T47D (cell line): ENCODE results near the gene MYOCD.
A peak's percentile ranks its signal among the peaks of the same experiment; 100 is the strongest.

ENCODE experiments used
- DNase-seq, 2 experiments: peaks; one replicate each; pipeline versions ENCODE4 v3.0.0 to v3.0.0-alpha.2; 2011 to 2012; ENCODE audit warnings: low read depth in 1 of 2, low spot score in 1 of 2
- JUND ChIP-seq: IDR thresholded peaks from 2 replicates; pipeline ENCODE4 v1.6.1; 2012; ENCODE audit warnings: low read depth
- in situ Hi-C: cut with HindIII; loops from 2 replicates; pipeline ENCODE4 v1.10.0; 2016; ENCODE audit warnings: low sequenced_read_pairs, low pct_unique_long_range_greater_than_20kb

The MYOCD gene, protein sequence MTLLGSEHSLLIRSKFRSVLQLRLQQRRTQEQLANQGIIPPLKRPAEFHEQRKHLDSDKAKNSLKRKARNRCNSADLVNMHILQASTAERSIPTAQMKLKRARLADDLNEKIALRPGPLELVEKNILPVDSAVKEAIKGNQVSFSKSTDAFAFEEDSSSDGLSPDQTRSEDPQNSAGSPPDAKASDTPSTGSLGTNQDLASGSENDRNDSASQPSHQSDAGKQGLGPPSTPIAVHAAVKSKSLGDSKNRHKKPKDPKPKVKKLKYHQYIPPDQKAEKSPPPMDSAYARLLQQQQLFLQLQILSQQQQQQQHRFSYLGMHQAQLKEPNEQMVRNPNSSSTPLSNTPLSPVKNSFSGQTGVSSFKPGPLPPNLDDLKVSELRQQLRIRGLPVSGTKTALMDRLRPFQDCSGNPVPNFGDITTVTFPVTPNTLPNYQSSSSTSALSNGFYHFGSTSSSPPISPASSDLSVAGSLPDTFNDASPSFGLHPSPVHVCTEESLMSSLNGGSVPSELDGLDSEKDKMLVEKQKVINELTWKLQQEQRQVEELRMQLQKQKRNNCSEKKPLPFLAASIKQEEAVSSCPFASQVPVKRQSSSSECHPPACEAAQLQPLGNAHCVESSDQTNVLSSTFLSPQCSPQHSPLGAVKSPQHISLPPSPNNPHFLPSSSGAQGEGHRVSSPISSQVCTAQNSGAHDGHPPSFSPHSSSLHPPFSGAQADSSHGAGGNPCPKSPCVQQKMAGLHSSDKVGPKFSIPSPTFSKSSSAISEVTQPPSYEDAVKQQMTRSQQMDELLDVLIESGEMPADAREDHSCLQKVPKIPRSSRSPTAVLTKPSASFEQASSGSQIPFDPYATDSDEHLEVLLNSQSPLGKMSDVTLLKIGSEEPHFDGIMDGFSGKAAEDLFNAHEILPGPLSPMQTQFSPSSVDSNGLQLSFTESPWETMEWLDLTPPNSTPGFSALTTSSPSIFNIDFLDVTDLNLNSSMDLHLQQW

DNA sequence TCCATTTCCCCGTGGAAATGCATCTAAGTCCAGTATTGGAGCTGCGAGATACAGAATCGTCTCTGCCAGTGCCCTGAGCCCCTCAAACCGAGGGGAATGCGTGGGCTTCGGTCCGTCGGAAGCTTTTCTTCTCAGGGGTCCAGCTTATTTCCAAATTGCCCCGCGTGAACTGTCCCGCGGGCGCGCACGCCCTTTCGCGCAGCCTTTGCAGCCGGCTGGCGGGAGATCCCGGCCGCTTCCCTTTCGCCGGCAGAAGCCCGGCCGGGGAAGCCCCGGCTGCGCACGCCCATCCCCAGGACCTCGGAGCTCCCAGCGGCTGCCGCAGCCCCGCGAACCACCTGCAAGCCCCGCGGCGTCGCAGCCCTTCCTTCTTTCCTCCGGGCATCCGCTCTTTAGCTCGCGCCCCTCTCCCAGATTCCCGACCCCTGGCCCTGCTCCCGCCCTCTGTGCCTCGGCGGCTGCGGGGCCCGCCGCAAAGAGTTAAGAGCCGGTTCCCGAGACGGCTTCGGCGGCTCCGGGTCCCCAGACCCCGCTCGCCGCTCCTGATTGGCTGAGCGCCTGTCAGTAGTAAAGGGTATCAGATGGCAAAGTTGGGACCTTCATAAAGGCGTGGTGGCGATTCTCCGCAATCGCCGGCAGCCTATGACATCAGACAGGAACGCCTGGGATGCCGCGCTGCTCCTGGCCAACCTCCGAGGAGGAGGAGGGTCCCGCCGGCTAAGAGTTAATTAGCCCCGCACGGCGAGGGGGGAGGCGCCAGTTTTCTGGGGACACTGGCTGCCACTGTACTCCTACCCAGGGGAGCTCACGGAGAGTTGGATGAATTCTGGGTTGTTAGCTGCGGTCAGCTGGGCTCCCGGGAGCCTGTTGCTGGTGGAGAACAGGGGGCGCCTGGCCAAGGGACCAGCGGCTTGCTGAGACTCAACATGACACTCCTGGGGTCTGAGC lies at the start of gene MYOCD:
Gene MYOCD (plus strand): TSS at position 628 of the 948 bp plus-strand sequence. CDS start 299 bp downstream, at position 927.
- no peak for TF ChIP-seq JUND
- no peak for DNase-seq
- in situ Hi-C loops = no loop called here

DNA sequence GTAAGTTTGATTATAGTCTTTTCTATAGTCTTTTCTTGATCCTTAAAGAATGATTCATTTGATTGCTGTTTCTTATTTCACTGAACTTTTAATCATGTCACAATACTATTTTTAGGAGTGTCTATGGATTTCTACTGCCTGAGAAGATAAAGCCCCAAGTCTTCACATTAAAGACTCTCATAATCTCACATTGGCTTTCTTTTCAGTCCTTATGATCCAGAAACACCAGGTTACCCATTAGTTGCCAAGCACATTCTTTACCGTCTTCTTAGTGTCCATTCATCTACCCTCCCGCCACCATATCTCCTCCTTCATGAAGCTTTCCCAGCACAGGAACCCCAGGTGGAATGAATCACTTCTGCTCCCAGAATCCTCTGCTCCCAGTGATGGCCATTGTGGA lies 49.5 kb upstream of the MYOCD start:
- DNase-seq = no peak
- in situ Hi-C loops = no loop called here
- TF ChIP-seq JUND = no peak

DNA sequence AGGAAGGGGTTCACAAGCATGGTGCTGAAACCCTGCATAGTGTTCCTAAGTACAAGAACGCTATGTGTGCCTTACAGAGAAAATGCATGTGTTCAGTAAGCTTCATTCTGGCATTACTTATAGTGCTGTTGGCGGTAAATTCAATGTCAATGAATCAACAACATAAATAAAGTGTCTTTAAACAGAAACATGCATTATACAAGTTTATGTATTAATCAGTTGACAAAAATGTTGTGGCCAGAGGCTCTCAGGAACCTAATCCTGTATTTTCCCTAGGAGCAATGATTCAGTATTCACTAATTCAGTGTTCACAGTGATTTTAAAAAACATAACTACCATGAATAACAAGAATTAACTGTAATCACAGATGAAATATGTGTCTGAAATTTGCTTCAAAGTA lies 47.1 kb upstream of the MYOCD start:
- DNase-seq = no peak
- in situ Hi-C loops = no loop called here
- no peak for TF ChIP-seq JUND

DNA sequence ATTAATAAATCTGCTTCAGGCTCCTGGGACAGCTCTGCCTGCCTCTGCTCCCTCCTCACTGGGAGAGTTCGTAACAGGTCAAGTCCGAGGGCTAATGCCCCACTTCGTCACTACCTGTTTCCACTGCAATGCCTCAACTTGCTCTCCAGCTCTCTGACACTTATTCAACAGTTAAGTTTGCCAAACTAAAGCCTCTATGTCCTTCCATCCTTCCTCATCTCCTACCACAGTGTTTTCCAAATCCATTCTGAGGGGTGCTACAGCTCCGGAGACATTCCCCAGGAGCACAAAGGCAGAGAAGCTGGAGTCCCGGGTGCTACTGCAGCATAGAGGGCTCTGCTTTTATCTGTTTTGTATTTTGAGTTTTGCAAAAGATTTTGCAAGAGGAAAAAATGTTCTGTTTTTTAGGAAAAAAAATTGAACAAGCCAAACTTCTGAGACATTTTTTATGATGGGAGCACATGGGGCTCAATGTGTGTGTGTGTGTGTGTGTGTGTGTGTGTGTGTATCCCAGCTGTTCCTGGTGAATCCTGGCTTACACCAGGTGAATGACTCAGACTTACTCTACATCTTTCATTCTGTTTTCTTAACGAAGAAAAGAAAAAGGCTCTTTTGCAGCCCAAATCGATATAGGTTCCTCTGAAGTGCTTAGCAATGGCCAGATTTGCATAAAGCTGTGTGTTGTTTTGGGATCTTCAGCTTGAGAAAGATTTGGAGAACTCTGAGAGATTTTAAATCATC lies 46.1 kb upstream of the MYOCD start:
- TF ChIP-seq JUND = no peak
- in situ Hi-C loops = no loop called here
- DNase-seq = no peak

DNA sequence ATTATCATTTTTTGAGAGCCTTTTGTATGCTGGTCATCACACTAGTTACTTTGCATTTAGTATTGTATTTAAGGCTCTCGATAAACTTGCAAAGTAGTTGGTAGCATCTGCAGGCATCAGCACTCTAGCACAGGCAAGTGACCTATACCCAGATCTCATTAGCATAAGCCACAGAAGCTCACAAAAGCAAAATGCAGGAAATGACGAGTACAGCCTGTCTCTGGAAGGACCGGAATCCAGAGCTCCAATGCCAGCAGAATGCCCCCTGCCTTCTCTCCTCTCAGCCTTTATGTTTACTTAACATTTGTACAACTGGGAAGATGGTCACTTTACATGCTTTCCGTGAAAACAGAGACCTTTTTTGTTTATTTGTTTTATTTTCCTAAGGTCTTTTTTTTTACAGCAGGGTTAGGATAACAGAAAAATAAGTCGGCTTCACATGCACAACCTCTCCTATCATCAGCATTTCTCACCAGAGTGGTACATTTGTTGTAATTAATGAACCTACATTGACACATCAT lies 45.4 kb upstream of the MYOCD start:
- DNase-seq = no peak
- in situ Hi-C loops = no loop called here

DNA sequence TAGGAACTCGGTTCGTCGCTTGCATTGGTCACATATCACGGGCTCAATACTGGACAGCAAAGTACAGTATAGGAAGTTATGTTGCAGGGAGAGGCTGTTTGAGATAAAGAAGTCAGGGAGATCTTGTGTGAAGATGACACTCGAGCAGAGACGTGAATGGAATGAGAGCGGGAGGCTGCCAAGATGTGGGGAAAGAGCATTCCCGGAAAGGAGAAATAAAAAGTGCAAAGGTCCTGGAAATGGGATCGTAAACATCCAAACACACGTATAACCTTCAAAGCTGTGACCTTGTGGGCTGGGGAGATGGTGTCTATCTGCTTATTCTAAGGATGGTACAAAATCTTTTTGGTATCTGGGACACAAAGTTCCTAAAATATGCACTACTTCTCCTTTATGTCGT lies 43.0 kb upstream of the MYOCD start:
- TF ChIP-seq JUND = no peak
- in situ Hi-C loops = no loop called here
- no peak for DNase-seq

More for the DNA sequence above, 45.4 kb upstream of the MYOCD start:
- no peak for TF ChIP-seq JUND

DNA sequence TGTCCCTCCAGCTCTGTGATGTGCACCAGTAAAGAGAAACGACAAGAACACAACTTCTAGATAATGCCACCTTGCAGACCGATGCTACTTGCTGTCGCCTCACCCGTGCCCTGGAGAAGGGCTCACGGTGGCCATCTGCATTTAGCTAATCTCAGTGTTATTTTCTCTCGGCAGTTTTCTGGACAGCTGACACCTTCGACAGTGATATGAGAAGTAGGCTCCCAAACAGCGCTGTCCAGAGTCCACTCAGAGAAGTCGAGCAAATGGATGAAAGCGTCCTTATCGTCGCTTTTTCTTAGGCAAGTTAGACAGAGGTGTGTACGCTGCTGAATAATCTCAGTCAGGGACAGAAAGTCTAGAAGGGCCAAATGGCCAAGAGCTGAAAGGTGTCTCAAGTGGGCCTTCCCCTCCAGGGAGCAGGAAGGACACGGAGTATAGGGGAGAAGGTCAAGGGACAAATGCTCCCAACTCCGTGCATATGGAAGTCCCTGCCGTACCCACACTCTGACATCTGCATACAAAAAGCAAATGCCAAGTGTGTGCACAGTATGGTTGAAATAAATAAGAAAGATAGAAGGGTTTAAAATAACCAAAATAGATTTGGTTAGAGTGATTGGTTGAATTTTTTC lies 42.4 kb upstream of the MYOCD start:
- in situ Hi-C loops = no loop called here
- DNase-seq = no peak
- TF ChIP-seq JUND = no peak

DNA sequence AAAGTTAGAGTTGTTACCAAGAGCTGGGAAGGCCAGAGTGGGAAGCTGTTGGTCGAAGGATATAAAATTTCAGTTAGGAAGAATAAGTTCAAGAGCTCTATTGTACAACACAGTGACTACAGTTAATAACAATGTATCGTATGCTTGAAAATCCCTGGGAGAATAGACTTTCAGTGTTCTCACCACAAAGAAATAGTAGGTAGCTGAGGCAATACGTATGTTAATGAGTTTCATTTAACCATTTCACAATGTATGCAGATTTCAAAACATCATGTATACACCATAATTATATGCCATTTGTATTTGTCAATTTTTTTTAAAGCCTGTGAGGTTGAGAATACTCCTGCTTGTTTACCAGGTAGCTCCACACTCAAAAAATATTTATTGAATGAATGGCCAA lies 41.5 kb upstream of the MYOCD start:
- TF ChIP-seq JUND = no peak
- DNase-seq = no peak
- in situ Hi-C loops = no loop called here

DNA sequence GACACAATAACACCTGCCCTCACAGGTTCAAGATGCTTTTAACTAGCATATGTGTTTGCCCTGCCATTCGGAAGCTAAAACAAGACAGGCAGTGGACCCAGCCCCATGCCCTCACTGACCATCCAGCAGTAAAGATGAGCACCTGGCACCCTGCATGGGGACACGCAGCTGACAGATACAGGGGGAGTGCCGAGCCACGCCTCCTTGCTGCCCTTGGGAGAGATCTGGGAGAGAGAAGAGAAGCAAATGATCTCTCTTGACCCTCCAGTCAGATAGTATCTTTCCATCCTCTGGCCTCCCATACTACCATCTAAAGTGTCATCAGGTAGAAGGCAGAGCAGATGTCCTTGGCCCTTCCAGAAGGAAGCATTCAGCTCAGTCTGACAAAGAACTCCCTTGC lies 40.6 kb upstream of the MYOCD start:
- in situ Hi-C loops = no loop called here

DNA sequence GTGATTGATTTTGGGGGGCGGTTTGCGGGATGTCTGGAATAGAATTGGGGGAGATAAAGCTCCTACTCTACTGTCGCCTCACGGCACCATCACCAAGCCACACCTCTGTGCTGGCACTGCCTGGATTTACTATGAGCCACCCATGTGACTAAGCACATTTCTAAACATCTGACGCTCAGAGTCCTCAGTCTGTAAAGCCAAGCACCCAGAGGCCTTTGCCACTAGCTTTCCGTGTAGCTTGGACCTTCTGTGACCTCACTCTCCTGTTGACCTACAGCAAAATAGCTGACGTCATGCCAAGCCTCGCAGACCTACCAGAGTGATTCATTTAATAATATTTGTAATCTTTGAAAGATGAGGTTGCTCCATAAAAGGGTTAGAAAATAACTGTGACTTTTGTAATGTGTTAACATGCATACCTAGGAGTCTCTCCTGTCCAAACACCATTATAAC lies 38.5 kb upstream of the MYOCD start:
- in situ Hi-C loops = no loop called here
- TF ChIP-seq JUND = no peak
- peak in 1 of 2 experiments; percentile 22 for DNase-seq

More for the DNA sequence above, 40.6 kb upstream of the MYOCD start:
- TF ChIP-seq JUND = no peak
- no peak for DNase-seq

DNA sequence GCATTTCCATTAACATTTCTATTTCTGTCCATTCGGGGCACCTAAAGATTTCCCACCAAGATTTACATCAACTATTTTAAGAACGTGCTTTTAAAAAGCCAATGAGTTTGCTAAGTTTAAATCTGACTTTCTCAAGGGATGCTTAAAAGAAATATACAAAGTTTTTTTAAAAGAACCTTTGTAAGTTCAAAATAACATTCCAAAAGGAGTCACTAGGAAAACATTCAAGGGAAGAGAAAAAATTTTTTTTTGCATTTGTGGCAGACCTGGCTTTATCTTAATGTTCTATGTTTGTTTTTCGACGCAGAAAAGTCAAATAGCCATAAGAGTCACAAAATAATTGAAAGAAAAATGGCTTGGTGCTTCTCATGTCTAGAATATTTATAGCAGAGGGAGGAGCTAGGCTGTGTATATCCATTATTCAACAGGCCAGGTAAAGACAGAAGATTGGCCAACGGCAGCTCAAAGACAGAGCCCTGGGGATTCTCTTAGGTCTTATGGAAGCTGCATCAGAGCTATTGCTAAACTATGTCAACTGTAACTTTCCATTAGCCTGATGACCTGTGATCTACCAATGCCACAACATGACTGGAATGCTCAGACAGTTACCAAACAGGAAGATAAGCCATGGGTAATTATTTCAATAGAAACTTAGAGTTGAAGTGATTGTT lies 37.8 kb upstream of the MYOCD start:
- in situ Hi-C loops = no loop called here
- no peak for TF ChIP-seq JUND
- no peak for DNase-seq
